Uterus (tissue), 2 donors: ENCODE data around the gene BACH2.

Source experiments
- POLR2A ChIP-seq, 2 donors: fragments of 450-650 bp; IDR thresholded peaks; one replicate each; pipeline ENCODE4 v1.6.1; 2016; ENCODE audit warnings: antibody characterized with exemption in 2 of 2, mild to moderate bottlenecking in 1 of 2, moderate library complexity in 1 of 2
- TF ChIP-seq, protein P1 (sequence below), 4 experiments: fragments of 200-600 bp in 2 of 4; fragments of 450-650 bp in 2 of 4; sonication (generic) in 2 of 4; IDR thresholded peaks; one replicate each; pipeline ENCODE4 v1.5.1; 2016 to 2019; ENCODE audit warnings: antibody characterized with exemption in 4 of 4, mild to moderate bottlenecking in 2 of 4, moderate library complexity in 1 of 4

DNA sequence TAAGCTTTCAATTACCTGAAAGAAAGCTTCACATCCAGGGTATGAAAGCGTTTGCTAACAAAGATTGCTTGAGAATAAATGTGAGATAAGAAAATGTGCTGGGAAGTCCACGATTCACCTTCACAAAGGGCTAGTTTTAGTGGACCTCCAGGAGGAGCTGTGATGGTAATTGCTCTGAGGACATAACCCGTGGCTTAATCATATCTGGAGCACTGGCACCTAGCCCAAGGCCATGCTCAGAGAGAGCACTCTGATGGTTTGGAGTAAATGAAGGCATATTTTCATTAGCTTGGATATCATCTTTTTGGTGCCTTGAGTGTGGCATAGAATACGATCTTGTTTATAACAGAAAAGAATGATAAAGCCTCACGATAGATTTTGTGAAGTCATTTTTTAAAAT is 46.9 kb upstream of the BACH2 start:
- TF ChIP-seq POLR2A (IDR thresholded peaks at IDR 0.05), result no peak
- TF ChIP-seq, protein P1, sequence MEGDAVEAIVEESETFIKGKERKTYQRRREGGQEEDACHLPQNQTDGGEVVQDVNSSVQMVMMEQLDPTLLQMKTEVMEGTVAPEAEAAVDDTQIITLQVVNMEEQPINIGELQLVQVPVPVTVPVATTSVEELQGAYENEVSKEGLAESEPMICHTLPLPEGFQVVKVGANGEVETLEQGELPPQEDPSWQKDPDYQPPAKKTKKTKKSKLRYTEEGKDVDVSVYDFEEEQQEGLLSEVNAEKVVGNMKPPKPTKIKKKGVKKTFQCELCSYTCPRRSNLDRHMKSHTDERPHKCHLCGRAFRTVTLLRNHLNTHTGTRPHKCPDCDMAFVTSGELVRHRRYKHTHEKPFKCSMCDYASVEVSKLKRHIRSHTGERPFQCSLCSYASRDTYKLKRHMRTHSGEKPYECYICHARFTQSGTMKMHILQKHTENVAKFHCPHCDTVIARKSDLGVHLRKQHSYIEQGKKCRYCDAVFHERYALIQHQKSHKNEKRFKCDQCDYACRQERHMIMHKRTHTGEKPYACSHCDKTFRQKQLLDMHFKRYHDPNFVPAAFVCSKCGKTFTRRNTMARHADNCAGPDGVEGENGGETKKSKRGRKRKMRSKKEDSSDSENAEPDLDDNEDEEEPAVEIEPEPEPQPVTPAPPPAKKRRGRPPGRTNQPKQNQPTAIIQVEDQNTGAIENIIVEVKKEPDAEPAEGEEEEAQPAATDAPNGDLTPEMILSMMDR (IDR thresholded peaks at IDR 0.05), result no peak
